GM23338 (cell line): Measurements from ENCODE around the gene STARD13. TPM values are rescaled to one million over a fixed set of nuclear protein-coding genes. Genes with fewer than 3 reads are reported as not detected.

Source experiments
- ATAC-seq: fragments of 200-7000 bp; cut with Tn5 transposase; 3 replicates; pipeline ENCODE4 v1.9.1; 2020
- DNase-seq: peaks from one replicate; pipeline ENCODE4 v3.0.0-alpha.2; 2015; ENCODE audit warnings: low spot score
- H2AFZ ChIP-seq: fragments of 200-600 bp; sonication (generic); 2 replicates; pipeline ENCODE4 v1.8.0; 2016; ENCODE audit warnings: antibody characterized with exemption, mild to moderate bottlenecking, moderate library complexity
- H3F3A ChIP-seq: fragments of 200-600 bp; sonication (generic); replicated peaks from 2 replicates; pipeline ENCODE4 v1.8.0; 2017; ENCODE audit warnings: antibody characterized with exemption, mixed run types, low read depth
- H3K27ac ChIP-seq: fragments of 200-600 bp; sonication (generic); 2 replicates; pipeline ENCODE4 v1.6.1; 2016; ENCODE audit warnings: low read depth
- H3K27me3 ChIP-seq: fragments of 200-600 bp; sonication (generic); 2 replicates; pipeline ENCODE4 v1.8.0; 2016; ENCODE audit warnings: mild to moderate bottlenecking, mixed run types, moderate library complexity; ENCODE audit not compliant: insufficient read depth
- H3K36me3 ChIP-seq: fragments of 200-600 bp; sonication (generic); 2 replicates; pipeline ENCODE4 v1.8.0; 2016; ENCODE audit warnings: mild to moderate bottlenecking; ENCODE audit not compliant: insufficient read depth
- H3K4me1 ChIP-seq: fragments of 200-600 bp; sonication (generic); 2 replicates; pipeline ENCODE4 v1.8.0; 2016; ENCODE audit warnings: mild to moderate bottlenecking, moderate library complexity; ENCODE audit not compliant: insufficient read depth
- H3K4me2 ChIP-seq: fragments of 200-600 bp; sonication (generic); 2 replicates; pipeline ENCODE4 v1.7.1; 2017; ENCODE audit warnings: mixed run types
- H3K4me3 ChIP-seq: fragments of 200-600 bp; sonication (generic); 2 replicates; pipeline ENCODE4 v1.6.1; 2016; ENCODE audit warnings: mixed run types
- H3K79me2 ChIP-seq: fragments of 200-600 bp; sonication (generic); replicated peaks from 2 replicates; pipeline ENCODE4 v1.8.0; 2017; ENCODE audit warnings: mild to moderate bottlenecking; ENCODE audit not compliant: insufficient read depth
- H3K9me2 ChIP-seq: fragments of 200-600 bp; sonication (generic); 2 replicates; pipeline ENCODE4 v1.8.0; 2017; ENCODE audit not compliant: insufficient read depth
- H4K20me1 ChIP-seq: fragments of 200-600 bp; sonication (generic); replicated peaks from 2 replicates; pipeline ENCODE4 v1.8.0; 2017; ENCODE audit warnings: mild to moderate bottlenecking; ENCODE audit not compliant: insufficient read depth
- H3K27ac Mint-ChIP-seq: 2 replicates; pipeline ENCODE4 v1.8.0; 2020; ENCODE audit warnings: inconsistent platforms, mild to moderate bottlenecking, moderate library complexity, mixed read lengths
- H3K27me3 Mint-ChIP-seq: 3 replicates; pipeline ENCODE4 v1.8.0; 2022; ENCODE audit warnings: low read depth, mild to moderate bottlenecking, moderate library complexity, mixed read lengths, inconsistent platforms; ENCODE audit not compliant: insufficient read depth, poor library complexity
- H3K36me3 Mint-ChIP-seq: 3 replicates; pipeline ENCODE4 v1.8.0; 2021; ENCODE audit warnings: low read depth, mild to moderate bottlenecking, inconsistent platforms, moderate library complexity, mixed read lengths
- H3K4me1 Mint-ChIP-seq: 3 replicates; pipeline ENCODE4 v1.8.0; 2020; ENCODE audit warnings: mild to moderate bottlenecking, inconsistent platforms, mixed read lengths
- H3K4me3 Mint-ChIP-seq: 3 replicates; pipeline ENCODE4 v1.8.0; 2021; ENCODE audit warnings: moderate library complexity, mild to moderate bottlenecking, inconsistent platforms, mixed read lengths
- H3K9me3 Mint-ChIP-seq: 3 replicates; pipeline ENCODE4 v1.8.0; 2020; ENCODE audit warnings: moderate library complexity, mild to moderate bottlenecking, inconsistent platforms, mixed read lengths
- CREB1 ChIP-seq: fragments of 250-450 bp; sonication (Bioruptor Pico); IDR thresholded peaks from 2 replicates; pipeline ENCODE4 v1.5.0; 2020; ENCODE audit warnings: low read depth, mild to moderate bottlenecking, moderate library complexity
- EZH2 ChIP-seq: fragments of 200-600 bp; sonication (generic); IDR thresholded peaks from one replicate; pipeline ENCODE4 v1.8.0; 2017; ENCODE audit warnings: antibody characterized with exemption, mild to moderate bottlenecking, low read depth; ENCODE audit not compliant: unreplicated experiment
- EZH2phosphoT487 ChIP-seq: fragments of 200-600 bp; sonication (generic); IDR thresholded peaks from one replicate; pipeline ENCODE4 v1.8.1; 2018; ENCODE audit warnings: antibody characterized with exemption; ENCODE audit not compliant: unreplicated experiment
- POLR2AphosphoS5 ChIP-seq: IDR thresholded peaks from 2 replicates; pipeline ENCODE4 v1.6.1; 2016; ENCODE audit warnings: antibody characterized with exemption, low read depth
- STAT1 ChIP-seq: IDR thresholded peaks from one replicate; pipeline ENCODE4 v1.6.1; 2016; ENCODE audit warnings: antibody characterized with exemption; ENCODE audit not compliant: unreplicated experiment
- ZNF114 ChIP-seq: fragments of 250-450 bp; sonication (Bioruptor Pico); IDR thresholded peaks from 2 replicates; pipeline ENCODE4 v1.5.0; 2020; ENCODE audit warnings: mild to moderate bottlenecking, moderate library complexity
- ZNF331 ChIP-seq: fragments of 250-450 bp; sonication (Bioruptor Pico); IDR thresholded peaks from 2 replicates; pipeline ENCODE4 v1.5.0; 2020; ENCODE audit warnings: low read depth, mild to moderate bottlenecking, moderate library complexity
- polyA plus RNA-seq: library from polyadenylated mRNA; unstranded; fragments of >200 nt; fragmentation: Nextera tagmentation; extraction: Ambion mirVana; gene quantifications from 2 replicates; pipeline ENCODE4 v1.2.1, GENCODE V29; 2016
- total RNA-seq: library from RNA; depleted of rRNA; stranded (reverse); fragments of >200 nt; shearing (Covaris generic); gene quantifications from 2 replicates; pipeline ENCODE4 v1.2.3, GENCODE V29; 2014
- TF ChIP-seq, protein P1 (sequence below): fragments of 250-450 bp; sonication (Bioruptor Pico); IDR thresholded peaks from 2 replicates; pipeline ENCODE4 v1.5.0; 2020; ENCODE audit warnings: mild to moderate bottlenecking, moderate library complexity

STARD13 gene
- total and polyA plus RNA-seq, 2 experiments from 2014 or later = 3.2 to 5.2 TPM

DNA sequence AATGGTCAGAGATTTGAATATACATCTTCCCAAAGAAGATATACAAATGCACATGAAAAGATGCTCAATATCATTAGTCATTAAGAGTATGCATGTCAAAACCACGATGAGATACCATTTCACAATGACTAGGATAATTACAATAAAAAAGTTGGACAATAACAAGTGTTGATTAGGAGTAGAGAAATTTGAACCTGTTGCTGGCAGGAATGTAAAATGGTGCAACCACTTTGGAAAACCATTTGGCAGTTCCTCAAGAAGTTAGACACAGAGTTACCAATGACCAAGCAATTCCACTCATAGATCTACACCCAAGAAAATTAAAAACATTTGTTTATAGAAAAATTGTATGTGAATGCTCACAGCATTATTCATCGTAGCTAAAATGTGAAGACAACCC lies 33.2 kb upstream of the STARD13 start (continued):
- TF ChIP-seq, protein P1, sequence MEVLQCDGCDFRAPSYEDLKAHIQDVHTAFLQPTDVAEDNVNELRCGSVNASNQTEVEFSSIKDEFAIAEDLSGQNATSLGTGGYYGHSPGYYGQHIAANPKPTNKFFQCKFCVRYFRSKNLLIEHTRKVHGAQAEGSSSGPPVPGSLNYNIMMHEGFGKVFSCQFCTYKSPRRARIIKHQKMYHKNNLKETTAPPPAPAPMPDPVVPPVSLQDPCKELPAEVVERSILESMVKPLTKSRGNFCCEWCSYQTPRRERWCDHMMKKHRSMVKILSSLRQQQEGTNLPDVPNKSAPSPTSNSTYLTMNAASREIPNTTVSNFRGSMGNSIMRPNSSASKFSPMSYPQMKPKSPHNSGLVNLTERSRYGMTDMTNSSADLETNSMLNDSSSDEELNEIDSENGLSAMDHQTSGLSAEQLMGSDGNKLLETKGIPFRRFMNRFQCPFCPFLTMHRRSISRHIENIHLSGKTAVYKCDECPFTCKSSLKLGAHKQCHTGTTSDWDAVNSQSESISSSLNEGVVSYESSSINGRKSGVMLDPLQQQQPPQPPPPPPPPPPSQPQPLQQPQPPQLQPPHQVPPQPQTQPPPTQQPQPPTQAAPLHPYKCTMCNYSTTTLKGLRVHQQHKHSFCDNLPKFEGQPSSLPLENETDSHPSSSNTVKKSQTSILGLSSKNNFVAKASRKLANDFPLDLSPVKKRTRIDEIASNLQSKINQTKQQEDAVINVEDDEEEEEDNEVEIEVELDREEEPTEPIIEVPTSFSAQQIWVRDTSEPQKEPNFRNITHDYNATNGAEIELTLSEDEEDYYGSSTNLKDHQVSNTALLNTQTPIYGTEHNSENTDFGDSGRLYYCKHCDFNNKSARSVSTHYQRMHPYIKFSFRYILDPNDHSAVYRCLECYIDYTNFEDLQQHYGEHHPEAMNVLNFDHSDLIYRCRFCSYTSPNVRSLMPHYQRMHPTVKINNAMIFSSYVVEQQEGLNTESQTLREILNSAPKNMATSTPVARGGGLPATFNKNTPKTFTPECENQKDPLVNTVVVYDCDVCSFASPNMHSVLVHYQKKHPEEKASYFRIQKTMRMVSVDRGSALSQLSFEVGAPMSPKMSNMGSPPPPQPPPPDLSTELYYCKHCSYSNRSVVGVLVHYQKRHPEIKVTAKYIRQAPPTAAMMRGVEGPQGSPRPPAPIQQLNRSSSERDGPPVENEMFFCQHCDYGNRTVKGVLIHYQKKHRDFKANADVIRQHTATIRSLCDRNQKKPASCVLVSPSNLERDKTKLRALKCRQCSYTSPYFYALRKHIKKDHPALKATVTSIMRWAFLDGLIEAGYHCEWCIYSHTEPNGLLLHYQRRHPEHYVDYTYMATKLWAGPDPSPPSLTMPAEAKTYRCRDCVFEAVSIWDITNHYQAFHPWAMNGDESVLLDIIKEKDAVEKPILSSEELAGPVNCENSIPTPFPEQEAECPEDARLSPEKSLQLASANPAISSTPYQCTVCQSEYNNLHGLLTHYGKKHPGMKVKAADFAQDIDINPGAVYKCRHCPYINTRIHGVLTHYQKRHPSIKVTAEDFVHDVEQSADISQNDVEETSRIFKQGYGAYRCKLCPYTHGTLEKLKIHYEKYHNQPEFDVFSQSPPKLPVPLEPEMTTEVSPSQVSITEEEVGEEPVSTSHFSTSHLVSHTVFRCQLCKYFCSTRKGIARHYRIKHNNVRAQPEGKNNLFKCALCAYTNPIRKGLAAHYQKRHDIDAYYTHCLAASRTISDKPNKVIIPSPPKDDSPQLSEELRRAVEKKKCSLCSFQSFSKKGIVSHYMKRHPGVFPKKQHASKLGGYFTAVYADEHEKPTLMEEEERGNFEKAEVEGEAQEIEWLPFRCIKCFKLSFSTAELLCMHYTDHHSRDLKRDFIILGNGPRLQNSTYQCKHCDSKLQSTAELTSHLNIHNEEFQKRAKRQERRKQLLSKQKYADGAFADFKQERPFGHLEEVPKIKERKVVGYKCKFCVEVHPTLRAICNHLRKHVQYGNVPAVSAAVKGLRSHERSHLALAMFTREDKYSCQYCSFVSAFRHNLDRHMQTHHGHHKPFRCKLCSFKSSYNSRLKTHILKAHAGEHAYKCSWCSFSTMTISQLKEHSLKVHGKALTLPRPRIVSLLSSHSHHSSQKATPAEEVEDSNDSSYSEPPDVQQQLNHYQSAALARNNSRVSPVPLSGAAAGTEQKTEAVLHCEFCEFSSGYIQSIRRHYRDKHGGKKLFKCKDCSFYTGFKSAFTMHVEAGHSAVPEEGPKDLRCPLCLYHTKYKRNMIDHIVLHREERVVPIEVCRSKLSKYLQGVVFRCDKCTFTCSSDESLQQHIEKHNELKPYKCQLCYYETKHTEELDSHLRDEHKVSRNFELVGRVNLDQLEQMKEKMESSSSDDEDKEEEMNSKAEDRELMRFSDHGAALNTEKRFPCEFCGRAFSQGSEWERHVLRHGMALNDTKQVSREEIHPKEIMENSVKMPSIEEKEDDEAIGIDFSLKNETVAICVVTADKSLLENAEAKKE (CRISPR knock-in tag) = no peak
- TF ChIP-seq POLR2AphosphoS5 (no peak), EZH2 (no peak)

DNA sequence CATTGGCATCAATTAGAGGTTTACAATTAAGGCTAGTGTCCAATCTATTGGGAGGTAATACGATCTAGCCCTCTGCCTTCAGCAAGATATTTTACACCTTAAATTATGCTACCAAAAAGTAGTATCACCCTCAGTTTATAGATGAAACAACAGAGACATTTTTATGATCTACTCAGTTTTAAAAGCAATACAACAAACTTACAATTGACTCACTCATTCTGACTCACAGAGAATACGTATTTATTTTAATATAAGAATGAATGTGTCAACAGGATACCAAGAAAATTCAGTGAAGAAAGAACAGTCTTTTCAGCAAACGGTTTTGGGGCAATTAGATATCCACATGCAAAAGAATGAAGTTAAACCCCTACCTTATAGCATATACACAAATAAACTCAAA lies 32.5 kb upstream of the STARD13 start:
- Mint-ChIP-seq H3K27me3 (no peaks in the 10 kb centered on the region), H3K4me1 (no peaks in the 10 kb centered on the region), H3K9me3 (no peaks in the 10 kb centered on the region), H3K4me3 (no peak overlapping the region), H3K36me3 (no peaks in the 10 kb centered on the region), H3K27ac (no peak overlapping the region)
- H3K27ac ChIP-seq = no peak overlapping the region
- H4K20me1 ChIP-seq = no peaks in the 10 kb centered on the region
- no peak overlapping the region for H3K4me2 ChIP-seq
- no peaks in the 10 kb centered on the region for H3K4me1 ChIP-seq
- no peaks in the 10 kb centered on the region for H3K27me3 ChIP-seq
- H3F3A ChIP-seq = no peaks in the 10 kb centered on the region
- no peak for ATAC-seq
- no peak for DNase-seq
- no peak overlapping the region for H3K4me3 ChIP-seq
- no peaks in the 10 kb centered on the region for H3K79me2 ChIP-seq
- no peaks in the 10 kb centered on the region for H3K36me3 ChIP-seq
- H2AFZ ChIP-seq = no peak overlapping the region
- no peaks in the 10 kb centered on the region for H3K9me2 ChIP-seq
- TF ChIP-seq ZNF331 (CRISPR knock-in tag) = no peak
- no peak for TF ChIP-seq CREB1 (CRISPR knock-in tag)
- TF ChIP-seq POLR2AphosphoS5 = no peak
- TF ChIP-seq EZH2phosphoT487 = no peak
- no peak for TF ChIP-seq ZNF114 (CRISPR knock-in tag)
- TF ChIP-seq, protein P1 (CRISPR knock-in tag) = no peak
- no peak for TF ChIP-seq STAT1
- TF ChIP-seq EZH2 = no peak
